Endothelial cell of umbilical vein (primary cell): ENCODE results near the gene SLC5A2.

Source experiments
- EZH2 ChIP-seq: IDR thresholded peaks from 2 replicates; pipeline ENCODE4 v1.6.1; 2012; ENCODE audit warnings: borderline replicate concordance, low read depth, mild to moderate bottlenecking, moderate library complexity, low read length, inconsistent platforms; ENCODE audit not compliant: severe bottlenecking
- GATA2 ChIP-seq: IDR thresholded peaks from 2 replicates; pipeline ENCODE4 v1.7.0; 2011; ENCODE audit warnings: low read depth, mild to moderate bottlenecking, moderate library complexity, mixed read lengths, low read length; ENCODE audit not compliant: insufficient read length, insufficient read depth
- MYC ChIP-seq: IDR thresholded peaks from one replicate; pipeline ENCODE4 v1.6.1; 2011; ENCODE audit warnings: mild to moderate bottlenecking, low read depth, low read length
- POLR2A ChIP-seq: IDR thresholded peaks from 2 replicates; pipeline ENCODE4 v1.6.1; 2012; ENCODE audit warnings: low read depth, mild to moderate bottlenecking, control low read depth, low read length
- POLR2AphosphoS5 ChIP-seq: IDR thresholded peaks from 2 replicates; pipeline ENCODE4 v1.6.1; 2012; ENCODE audit warnings: low read depth, mild to moderate bottlenecking, control low read depth, low read length, moderate library complexity; ENCODE audit not compliant: insufficient read depth
- TF ChIP-seq, protein P1 (sequence below), 2 donors: IDR thresholded peaks; 1 replicate in 1 of 2; 2 replicates in 1 of 2; pipeline ENCODE4 v1.5.1; 2011; ENCODE audit warnings: low read length in 2 of 2, mild to moderate bottlenecking in 2 of 2, moderate library complexity in 2 of 2, control low read depth in 1 of 2, inconsistent platforms in 1 of 2, low read depth in 1 of 2; ENCODE audit not compliant: insufficient read depth in 1 of 2; ENCODE audit errors: extremely low read depth in 1 of 2
- TF ChIP-seq, protein P2 (sequence below): IDR thresholded peaks from 2 replicates; pipeline ENCODE4 v1.6.1; 2011; ENCODE audit not compliant: insufficient read depth, insufficient read length

DNA sequence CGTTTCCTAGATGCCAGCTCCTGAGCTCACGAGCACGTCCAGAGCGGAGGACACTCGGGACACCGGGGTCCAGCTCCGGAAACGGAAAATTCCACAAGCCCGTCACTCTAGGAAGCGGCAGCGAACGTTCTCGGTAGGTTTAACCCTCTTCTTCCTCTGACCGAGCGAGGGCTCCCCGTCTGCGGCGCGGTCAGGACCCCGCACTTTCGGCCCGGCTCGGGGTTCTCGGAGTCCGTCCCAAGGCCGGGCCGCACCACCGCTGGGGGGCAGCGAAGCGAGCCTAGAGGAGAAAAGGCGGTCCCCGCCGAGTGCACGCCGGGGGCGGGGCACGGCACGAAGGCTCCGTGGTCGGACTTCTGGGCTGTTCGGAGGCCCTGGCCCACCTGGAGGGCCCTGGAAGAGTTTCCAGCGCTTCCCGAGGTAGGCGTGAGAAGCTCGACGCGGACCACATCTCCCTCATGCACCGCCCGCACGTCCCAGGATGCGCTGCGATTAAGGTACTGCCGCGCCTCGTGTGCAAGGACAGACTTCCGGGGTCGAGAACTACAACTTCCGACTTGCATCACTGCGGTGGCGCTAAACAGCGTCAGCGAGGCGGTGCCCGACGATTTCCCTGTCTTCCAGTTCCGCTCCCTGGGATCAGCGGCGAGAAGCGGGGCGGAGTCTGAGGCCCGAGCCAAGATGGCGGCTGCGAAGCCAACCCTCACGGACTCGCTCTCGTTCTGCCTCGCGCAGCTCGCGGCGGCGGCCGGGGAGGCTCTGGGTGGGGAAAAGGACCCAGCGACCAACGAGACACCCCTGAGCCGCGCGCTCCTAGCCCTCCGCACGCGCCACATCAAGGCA is 23.9 kb upstream of the SLC5A2 start, which contains the start of gene ARMC5:
- TF ChIP-seq, protein P1, sequence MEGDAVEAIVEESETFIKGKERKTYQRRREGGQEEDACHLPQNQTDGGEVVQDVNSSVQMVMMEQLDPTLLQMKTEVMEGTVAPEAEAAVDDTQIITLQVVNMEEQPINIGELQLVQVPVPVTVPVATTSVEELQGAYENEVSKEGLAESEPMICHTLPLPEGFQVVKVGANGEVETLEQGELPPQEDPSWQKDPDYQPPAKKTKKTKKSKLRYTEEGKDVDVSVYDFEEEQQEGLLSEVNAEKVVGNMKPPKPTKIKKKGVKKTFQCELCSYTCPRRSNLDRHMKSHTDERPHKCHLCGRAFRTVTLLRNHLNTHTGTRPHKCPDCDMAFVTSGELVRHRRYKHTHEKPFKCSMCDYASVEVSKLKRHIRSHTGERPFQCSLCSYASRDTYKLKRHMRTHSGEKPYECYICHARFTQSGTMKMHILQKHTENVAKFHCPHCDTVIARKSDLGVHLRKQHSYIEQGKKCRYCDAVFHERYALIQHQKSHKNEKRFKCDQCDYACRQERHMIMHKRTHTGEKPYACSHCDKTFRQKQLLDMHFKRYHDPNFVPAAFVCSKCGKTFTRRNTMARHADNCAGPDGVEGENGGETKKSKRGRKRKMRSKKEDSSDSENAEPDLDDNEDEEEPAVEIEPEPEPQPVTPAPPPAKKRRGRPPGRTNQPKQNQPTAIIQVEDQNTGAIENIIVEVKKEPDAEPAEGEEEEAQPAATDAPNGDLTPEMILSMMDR (IDR thresholded peaks at IDR 0.05; ENCODE audit: extremely low read depth in 1 of 2, insufficient read depth in 1 of 2, low read depth in 1 of 2, low read length in 2 of 2) = peak; percentile 47 to 70
- TF ChIP-seq POLR2AphosphoS5 (peak; percentile 63), POLR2A (peak; percentile 38), EZH2 (no peak), GATA2 (no peak), MYC (peak; percentile 89)
- TF ChIP-seq, protein P2, sequence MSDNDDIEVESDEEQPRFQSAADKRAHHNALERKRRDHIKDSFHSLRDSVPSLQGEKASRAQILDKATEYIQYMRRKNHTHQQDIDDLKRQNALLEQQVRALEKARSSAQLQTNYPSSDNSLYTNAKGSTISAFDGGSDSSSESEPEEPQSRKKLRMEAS = peak; percentile 63
